ENCODE measurements around the gene GDF10.

The GDF10 gene

DNA sequence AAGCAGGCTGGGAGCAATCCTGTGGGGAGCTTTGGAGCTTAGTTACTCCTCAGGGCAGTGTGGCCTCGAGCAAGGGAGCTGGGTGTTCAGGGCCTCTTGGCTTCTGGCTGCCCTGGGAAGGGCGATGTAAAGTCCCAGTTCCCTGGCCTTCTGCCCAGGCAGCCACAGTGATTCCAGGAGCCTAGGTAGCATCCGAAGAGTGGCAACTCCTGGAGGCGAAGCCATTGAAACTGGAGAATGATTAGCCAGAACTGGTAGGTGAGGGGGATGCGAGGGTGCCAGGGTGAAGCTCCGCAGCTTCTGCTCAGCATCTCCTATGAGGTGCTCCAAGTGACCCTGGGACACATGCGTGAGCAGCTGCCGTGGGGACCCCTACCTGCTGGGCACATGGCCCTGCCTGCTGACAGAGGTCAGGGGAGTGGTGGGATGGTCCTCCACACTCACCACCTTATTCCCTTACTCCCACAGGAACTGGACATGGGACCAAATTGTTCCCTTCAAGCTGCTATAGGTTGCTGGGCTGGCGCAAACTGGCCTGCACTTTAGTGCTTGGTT lies 14.5 kb downstream of the GDF10 start:
- H3K4me3 ChIP-seq (ENCODE audit: low read depth, low read length), result no peak overlapping the region
- TF ChIP-seq, protein P1, sequence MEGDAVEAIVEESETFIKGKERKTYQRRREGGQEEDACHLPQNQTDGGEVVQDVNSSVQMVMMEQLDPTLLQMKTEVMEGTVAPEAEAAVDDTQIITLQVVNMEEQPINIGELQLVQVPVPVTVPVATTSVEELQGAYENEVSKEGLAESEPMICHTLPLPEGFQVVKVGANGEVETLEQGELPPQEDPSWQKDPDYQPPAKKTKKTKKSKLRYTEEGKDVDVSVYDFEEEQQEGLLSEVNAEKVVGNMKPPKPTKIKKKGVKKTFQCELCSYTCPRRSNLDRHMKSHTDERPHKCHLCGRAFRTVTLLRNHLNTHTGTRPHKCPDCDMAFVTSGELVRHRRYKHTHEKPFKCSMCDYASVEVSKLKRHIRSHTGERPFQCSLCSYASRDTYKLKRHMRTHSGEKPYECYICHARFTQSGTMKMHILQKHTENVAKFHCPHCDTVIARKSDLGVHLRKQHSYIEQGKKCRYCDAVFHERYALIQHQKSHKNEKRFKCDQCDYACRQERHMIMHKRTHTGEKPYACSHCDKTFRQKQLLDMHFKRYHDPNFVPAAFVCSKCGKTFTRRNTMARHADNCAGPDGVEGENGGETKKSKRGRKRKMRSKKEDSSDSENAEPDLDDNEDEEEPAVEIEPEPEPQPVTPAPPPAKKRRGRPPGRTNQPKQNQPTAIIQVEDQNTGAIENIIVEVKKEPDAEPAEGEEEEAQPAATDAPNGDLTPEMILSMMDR (IDR thresholded peaks at IDR 0.05; ENCODE audit: borderline replicate concordance, insufficient read depth, low read depth, low read length), result no peak

DNA sequence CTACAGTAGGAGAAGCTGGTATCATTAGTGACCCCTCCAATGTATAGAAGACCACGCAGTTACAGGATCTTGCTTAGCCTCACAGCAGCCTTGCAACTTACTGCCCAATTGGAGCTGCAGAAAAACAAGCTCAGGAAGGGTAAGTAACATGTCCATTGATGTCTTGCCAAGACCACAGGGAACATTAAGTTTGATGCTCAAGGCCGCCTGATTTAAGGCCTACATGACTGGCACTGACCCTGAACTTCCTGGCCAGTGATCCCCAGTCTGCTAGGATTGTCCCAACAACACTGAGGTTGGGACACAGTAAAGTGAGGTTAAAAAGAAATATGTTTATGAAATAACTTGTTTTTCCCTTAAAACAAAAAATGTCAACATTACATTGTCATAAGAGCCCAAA lies 15.4 kb downstream of the GDF10 start:
- no peak overlapping the region for H3K4me3 ChIP-seq (ENCODE audit: low read depth, low read length)
- TF ChIP-seq, protein P1 (IDR thresholded peaks at IDR 0.05; ENCODE audit: borderline replicate concordance, insufficient read depth, low read depth, low read length), result no peak

DNA sequence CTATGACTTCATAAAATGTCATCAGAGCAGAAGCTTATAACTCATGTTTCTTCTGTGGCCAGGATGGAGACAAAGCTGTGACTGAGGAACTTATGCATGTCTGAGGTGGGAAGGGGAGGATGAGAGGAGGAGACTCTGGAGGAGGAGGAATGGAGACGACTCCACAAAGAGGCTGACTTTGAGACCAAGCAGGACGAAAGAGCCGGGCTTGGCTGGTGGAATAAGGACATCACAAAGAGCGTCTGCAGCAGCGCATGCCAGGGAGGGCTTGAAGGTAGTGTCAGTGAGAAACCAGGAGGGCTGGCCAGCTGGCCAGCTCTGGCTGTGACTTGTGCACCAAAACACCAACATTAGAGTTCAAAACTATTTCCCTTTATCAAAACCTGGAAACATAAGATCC lies 16.1 kb downstream of the GDF10 start:
- no peak overlapping the region for H3K4me3 ChIP-seq (ENCODE audit: low read depth, low read length)
- TF ChIP-seq, protein P1 (IDR thresholded peaks at IDR 0.05; ENCODE audit: borderline replicate concordance, insufficient read depth, low read depth, low read length), result no peak

DNA sequence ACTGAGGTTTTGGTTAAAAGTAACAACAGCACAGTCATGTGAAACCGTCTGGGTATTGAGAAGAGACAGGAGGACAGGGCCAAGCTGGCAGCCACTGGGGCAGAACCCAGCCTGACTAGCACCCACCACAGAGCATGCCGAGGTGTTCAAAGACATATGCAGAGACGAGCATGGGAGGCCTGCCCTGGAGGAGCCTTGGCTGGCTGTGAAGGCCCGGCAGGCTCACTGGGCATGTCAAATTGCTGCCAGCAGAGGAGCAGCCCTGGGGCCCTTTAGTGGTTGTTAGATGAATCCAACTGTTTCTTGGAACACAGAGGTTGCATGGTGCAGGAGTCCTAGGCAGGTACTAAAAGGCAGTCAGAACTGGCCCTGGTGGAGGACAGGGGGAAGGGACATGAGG lies 17.3 kb downstream of the GDF10 start:
- TF ChIP-seq, protein P1 (IDR thresholded peaks at IDR 0.05; ENCODE audit: borderline replicate concordance, insufficient read depth, low read depth, low read length), result no peak

DNA sequence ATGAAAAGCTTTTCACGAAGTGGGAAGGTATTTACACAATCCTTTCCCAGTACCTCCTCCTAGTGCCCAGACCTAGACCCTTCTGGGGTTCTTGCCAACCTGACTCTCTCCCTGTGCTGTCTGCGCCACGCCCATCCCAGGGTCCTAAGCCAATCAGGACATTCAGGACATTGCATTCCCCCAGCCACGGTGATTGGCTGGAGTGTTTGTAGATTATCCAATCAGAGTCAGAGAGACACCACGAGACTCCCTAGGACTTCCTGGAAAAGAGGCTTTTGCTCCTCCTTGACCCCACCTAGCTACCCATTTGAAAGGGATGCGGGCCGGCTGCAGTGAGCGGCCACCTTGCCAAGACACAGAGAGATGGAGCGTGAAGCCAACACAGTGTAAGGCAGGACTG lies 18.7 kb downstream of the GDF10 start:
- TF ChIP-seq, protein P1 (IDR thresholded peaks at IDR 0.05; ENCODE audit: borderline replicate concordance, insufficient read depth, low read depth, low read length), result no peak
- H3K4me3 ChIP-seq (ENCODE audit: low read depth, low read length), result no peak overlapping the region

More for the DNA sequence above, 17.3 kb downstream of the GDF10 start:
- H3K4me3 ChIP-seq (ENCODE audit: low read depth, low read length), result no peak overlapping the region

DNA sequence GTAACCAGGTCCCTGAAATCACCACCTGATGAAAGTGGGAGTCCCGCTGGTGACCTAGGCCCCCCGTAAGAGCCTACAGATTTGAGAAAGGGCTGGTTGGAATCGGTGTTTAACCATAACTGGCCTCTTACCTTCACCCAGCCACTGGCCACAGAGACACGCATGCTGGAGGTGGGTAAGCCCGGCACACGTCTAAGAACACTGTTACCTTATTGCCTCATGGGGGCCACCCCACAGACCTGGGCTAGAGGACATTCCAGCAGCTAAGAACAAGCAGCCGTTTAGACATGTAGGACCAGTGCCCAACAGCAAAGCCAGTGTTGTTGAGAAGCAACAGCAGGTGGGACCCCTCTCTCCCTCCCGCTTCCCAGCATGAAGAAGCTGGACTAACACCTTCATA lies 19.8 kb downstream of the GDF10 start:
- TF ChIP-seq, protein P1 (IDR thresholded peaks at IDR 0.05; ENCODE audit: borderline replicate concordance, insufficient read depth, low read depth, low read length), result no peak
- H3K4me3 ChIP-seq (ENCODE audit: low read depth, low read length), result no peak overlapping the region

DNA sequence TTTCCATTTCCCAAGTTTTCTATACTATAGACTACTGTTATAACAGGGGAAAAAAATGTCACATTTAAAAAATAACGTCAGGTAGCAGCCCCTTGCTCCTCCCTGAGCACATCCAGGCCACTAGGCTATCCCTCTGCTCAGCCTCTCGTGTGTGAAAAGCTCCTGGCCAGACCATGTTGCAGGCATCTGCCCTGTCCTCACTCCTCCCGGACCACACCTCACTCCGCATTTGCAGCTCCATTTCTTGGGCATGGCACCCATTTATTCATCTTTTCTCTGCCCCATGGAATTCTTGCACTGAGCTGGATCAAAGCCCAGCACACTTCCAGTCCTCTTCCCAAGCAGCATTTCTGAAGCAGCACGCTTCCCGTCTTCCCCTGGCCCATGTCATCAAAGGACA lies 20.8 kb downstream of the GDF10 start:
- no peak overlapping the region for H3K4me3 ChIP-seq (ENCODE audit: low read depth, low read length)
- TF ChIP-seq, protein P1 (IDR thresholded peaks at IDR 0.05; ENCODE audit: borderline replicate concordance, insufficient read depth, low read depth, low read length), result no peak

Data from GM12875 (cell line).